ENCODE results near the gene SLAMF6. TPM values are rescaled to one million over a fixed set of nuclear protein-coding genes. Genes with fewer than 3 reads are reported as not detected.

The SLAMF6 gene
- total and polyA plus RNA-seq, 11 donors = 0.09 to 3.8 (median 0.30) TPM

GRCh38 chr1:160553778-160554177 is 30.7 kb upstream of the SLAMF6 start:
- no peak for ATAC-seq

GRCh38 chr1:160552425-160552824 is 29.4 kb upstream of the SLAMF6 start:
- no peak overlapping the region for H3K27ac ChIP-seq
- no peak for TF ChIP-seq CTCF (IDR thresholded peaks at IDR 0.05)
- TF ChIP-seq POLR2A (IDR thresholded peaks at IDR 0.05) = no peak
- intact Hi-C loops (cut with DNase I) = no loop called here
- no peaks in the 10 kb centered on the region for H3K9me3 ChIP-seq
- no peak overlapping the region for H3K4me3 ChIP-seq
- WGBS, 4 donors = 67 to 74% (median 69%) methylated on average over 2 of the region's 2 CpGs
- peaks cover 0 to 47% (median 0%) of the 10 kb centered on the region in 9 donors for H3K36me3 ChIP-seq
- DNase-seq (no peak), ATAC-seq (no peak)
- H3K4me1 ChIP-seq = peaks cover 0 to 20% (median 0%) of the 10 kb centered on the region in 12 donors
- peaks cover 0 to 12% (median 0%) of the 10 kb centered on the region in 9 donors for H3K27me3 ChIP-seq

More at GRCh38 chr1:160553778-160554177, 30.7 kb upstream of the SLAMF6 start:
- H3K36me3 ChIP-seq = peaks cover 0 to 42% (median 0%) of the 10 kb centered on the region in 9 donors
- no peak overlapping the region for H3K4me3 ChIP-seq
- 59 to 66% (median 63%) methylated on average over 4 of the region's 4 CpGs for WGBS, 4 donors
- TF ChIP-seq POLR2A (IDR thresholded peaks at IDR 0.05) = no peak
- TF ChIP-seq CTCF (IDR thresholded peaks at IDR 0.05) = no peak
- no peak for DNase-seq
- H3K9me3 ChIP-seq = no peaks in the 10 kb centered on the region
- H3K27ac ChIP-seq = no peak overlapping the region
- intact Hi-C loops (cut with DNase I) = no loop called here
- H3K27me3 ChIP-seq = peaks cover 0 to 16% (median 0%) of the 10 kb centered on the region in 9 donors
- H3K4me1 ChIP-seq = peaks cover 0 to 9% (median 0%) of the 10 kb centered on the region in 12 donors

- intact Hi-C loops (cut with DNase I) = no loop called here
- Histone ChIP-seq H3K27ac (no peak overlapping the region), H3K4me3 (no peak overlapping the region), H3K9me3 (no peaks in the 10 kb centered on the region), H3K36me3 (peaks cover 0 to 52% (median 0%) of the 10 kb centered on the region in 9 donors), H3K27me3 (peaks cover 0 to 6% (median 0%) of the 10 kb centered on the region in 9 donors), H3K4me1 (peaks cover 0 to 37% (median 0%) of the 10 kb centered on the region in 12 donors)
- WGBS, 4 donors = 61 to 74% (median 65%) methylated on average over 5 to 6 of the region's 6 CpGs
- TF ChIP-seq POLR2A (IDR thresholded peaks at IDR 0.05) (no peak), CTCF (IDR thresholded peaks at IDR 0.05) (peak in 1 of 12 donors; percentile 17)
- no peak for DNase-seq
- no peak for ATAC-seq
Observed at GRCh38 chr1:160550572-160551034, 27.5 kb upstream of the SLAMF6 start.

- Histone ChIP-seq H3K27me3 (peaks cover 0 to 6% (median 0%) of the 10 kb centered on the region in 9 donors), H3K9me3 (no peaks in the 10 kb centered on the region), H3K4me3 (no peak overlapping the region), H3K4me1 (peaks cover 0 to 44% (median 0%) of the 10 kb centered on the region in 12 donors), H3K27ac (no peak overlapping the region), H3K36me3 (peaks cover 0 to 52% (median 0%) of the 10 kb centered on the region in 9 donors)
- no peak for TF ChIP-seq CTCF (IDR thresholded peaks at IDR 0.05)
- no peak for TF ChIP-seq POLR2A (IDR thresholded peaks at IDR 0.05)
- DNase-seq (no peak), ATAC-seq (no peak)
- 76 to 83% (median 79%) methylated on average over 3 of the region's 3 CpGs for WGBS, 4 donors
- intact Hi-C loops (cut with DNase I) = no loop called here
Observed at GRCh38 chr1:160549665-160550006, 26.6 kb upstream of the SLAMF6 start.
